Liver (tissue), 9 donors: ENCODE results near the gene SLC16A6. TPM values are rescaled to one million over a fixed set of nuclear protein-coding genes. Genes with fewer than 3 reads are reported as not detected.
"Not testable (repeated sequence)": the region's sequence is repeated elsewhere in the genome, so short reads cannot be mapped to it uniquely, and the experiment has no call there.

Source experiments
- DNase-seq: peaks from one replicate; pipeline ENCODE4 v3.0.0-alpha.2; 2017; ENCODE audit warnings: low spot score
- H3K27ac ChIP-seq, 2 donors: one replicate each; pipeline ENCODE4 v1.7.0; 2013; ENCODE audit warnings: inconsistent platforms in 2 of 2, low read length in 2 of 2, control low read depth in 1 of 2, low read depth in 1 of 2, mild to moderate bottlenecking in 1 of 2
- H3K27me3 ChIP-seq, 4 donors: one replicate each; pipeline versions ENCODE4 v1.6.1 to v1.7.0; 2013; ENCODE audit warnings: low read length in 3 of 4, inconsistent platforms in 1 of 4, mild to moderate bottlenecking in 1 of 4, moderate library complexity in 1 of 4; ENCODE audit not compliant: control insufficient read depth in 4 of 4, insufficient read depth in 4 of 4
- H3K36me3 ChIP-seq, 4 donors: one replicate each; pipeline versions ENCODE4 v1.6.1 to v1.7.0; 2013; ENCODE audit warnings: low read length in 3 of 4, mild to moderate bottlenecking in 3 of 4, low read depth in 1 of 4, moderate library complexity in 1 of 4; ENCODE audit not compliant: control insufficient read depth in 4 of 4, insufficient read depth in 3 of 4
- H3K4me1 ChIP-seq, 4 donors: one replicate each; pipeline versions ENCODE4 v1.6.1 to v1.7.0; 2013; ENCODE audit warnings: low read length in 3 of 4, mild to moderate bottlenecking in 3 of 4, moderate library complexity in 1 of 4; ENCODE audit not compliant: control insufficient read depth in 4 of 4, insufficient read depth in 4 of 4
- H3K4me3 ChIP-seq, 3 donors: one replicate each; pipeline versions ENCODE4 v1.6.1 to v1.7.0; 2013; ENCODE audit warnings: low read length in 3 of 3, control low read depth in 1 of 3, low read depth in 1 of 3, mild to moderate bottlenecking in 1 of 3
- H3K9ac ChIP-seq, 2 donors: one replicate each; pipeline ENCODE4 v1.7.0; 2013; ENCODE audit warnings: low read length in 2 of 2, mild to moderate bottlenecking in 2 of 2, moderate library complexity in 2 of 2, control low read depth in 1 of 2, low read depth in 1 of 2
- H3K9me3 ChIP-seq, 4 donors: one replicate each; pipeline versions ENCODE4 v1.6.1 to v1.7.0; 2013; ENCODE audit warnings: low read length in 3 of 4; ENCODE audit not compliant: control insufficient read depth in 4 of 4
- ATF3 ChIP-seq: IDR thresholded peaks from 2 replicates; pipeline ENCODE4 v1.6.1; 2016; ENCODE audit warnings: antibody characterized with exemption
- CTCF ChIP-seq: fragments of 150-350 bp; IDR thresholded peaks from 2 replicates; pipeline ENCODE4 v1.5.1; 2017; ENCODE audit warnings: improper control_type of control experiment, low read depth, low read length; ENCODE audit not compliant: missing input control
- EGR1 ChIP-seq, 2 donors: IDR thresholded peaks; 2 replicates each; pipeline ENCODE4 v1.6.1; 2016 to 2018; ENCODE audit warnings: antibody characterized with exemption in 2 of 2, low read depth in 2 of 2
- FOXA1 ChIP-seq: IDR thresholded peaks from 2 replicates; pipeline ENCODE4 v1.6.1; 2016; ENCODE audit warnings: antibody characterized with exemption
- FOXA2 ChIP-seq: IDR thresholded peaks from 2 replicates; pipeline ENCODE4 v1.6.1; 2016; ENCODE audit warnings: antibody characterized with exemption
- GABPA ChIP-seq, 2 donors: IDR thresholded peaks in 1 of 2; conservative IDR thresholded peaks in 1 of 2; 2 replicates each; pipeline ENCODE4 v1.6.1; 2016; ENCODE audit warnings: antibody characterized with exemption in 2 of 2, mild to moderate bottlenecking in 1 of 2, moderate library complexity in 1 of 2
- HNF4A ChIP-seq, 2 donors: conservative IDR thresholded peaks; 2 replicates each; pipeline ENCODE4 v1.6.1; 2016; ENCODE audit warnings: antibody characterized with exemption in 2 of 2, mild to moderate bottlenecking in 2 of 2
- HNF4G ChIP-seq: IDR thresholded peaks from 2 replicates; pipeline ENCODE4 v1.6.1; 2016; ENCODE audit warnings: antibody characterized with exemption
- JUND ChIP-seq, 2 donors: IDR thresholded peaks; 2 replicates each; pipeline ENCODE4 v1.6.1; 2016; ENCODE audit warnings: antibody characterized with exemption in 2 of 2
- MAX ChIP-seq: IDR thresholded peaks from 2 replicates; pipeline ENCODE4 v1.6.1; 2016; ENCODE audit warnings: antibody characterized with exemption
- NR2F2 ChIP-seq: IDR thresholded peaks from 2 replicates; pipeline ENCODE4 v1.6.1; 2016; ENCODE audit warnings: antibody characterized with exemption
- REST ChIP-seq: IDR thresholded peaks from 2 replicates; pipeline ENCODE4 v1.6.1; 2016; ENCODE audit warnings: antibody characterized with exemption, mild to moderate bottlenecking
- RXRA ChIP-seq, 2 donors: IDR thresholded peaks; 2 replicates each; pipeline ENCODE4 v1.6.1; 2017 to 2018; ENCODE audit warnings: antibody characterized with exemption in 2 of 2, mild to moderate bottlenecking in 1 of 2
- SP1 ChIP-seq: IDR thresholded peaks from 2 replicates; pipeline ENCODE4 v1.6.1; 2018; ENCODE audit warnings: antibody characterized with exemption, mild to moderate bottlenecking
- TAF1 ChIP-seq: conservative IDR thresholded peaks from 2 replicates; pipeline ENCODE4 v1.6.1; 2016; ENCODE audit warnings: antibody characterized with exemption, mild to moderate bottlenecking
- YY1 ChIP-seq: IDR thresholded peaks from 2 replicates; pipeline ENCODE4 v1.6.1; 2016; ENCODE audit warnings: antibody characterized with exemption, mild to moderate bottlenecking
- WGBS: extraction: QIAGEN DNeasy Blood & Tissue Kit; methylation state at CpG from one replicate; pipeline ENCODE4 v1.1.7; 2013; 5-methylcytosine and 5-hydroxymethylcytosine counted together
- polyA plus RNA-seq, 2 donors: library from polyadenylated mRNA; stranded (reverse) in 1 of 2; unstranded in 1 of 2; fragments of 200-250 nt in 1 of 2; fragments of >200 nt in 1 of 2; fragmentation: Nextera tagmentation in 1 of 2; extraction: Ambion mirVana in 1 of 2; gene quantifications; one replicate each; pipeline versions ENCODE4 v1.2.1 to v1.2.3, GENCODE V29; 2013 to 2015
- total RNA-seq, 2 donors: library from RNA; depleted of rRNA; stranded (reverse); fragments of >200 nt; gene quantifications; one replicate each; pipeline ENCODE4 v1.2.3, GENCODE V29; 2014
- donor health status: healthy.
- donor health status: healthy.
- donor health status: healthy.
- donor health status: healthy.
- donor health status: healthy.

SLC16A6 gene
- total and polyA plus RNA-seq, 4 donors = 0.11 to 0.92 (median 0.59) TPM

DNA sequence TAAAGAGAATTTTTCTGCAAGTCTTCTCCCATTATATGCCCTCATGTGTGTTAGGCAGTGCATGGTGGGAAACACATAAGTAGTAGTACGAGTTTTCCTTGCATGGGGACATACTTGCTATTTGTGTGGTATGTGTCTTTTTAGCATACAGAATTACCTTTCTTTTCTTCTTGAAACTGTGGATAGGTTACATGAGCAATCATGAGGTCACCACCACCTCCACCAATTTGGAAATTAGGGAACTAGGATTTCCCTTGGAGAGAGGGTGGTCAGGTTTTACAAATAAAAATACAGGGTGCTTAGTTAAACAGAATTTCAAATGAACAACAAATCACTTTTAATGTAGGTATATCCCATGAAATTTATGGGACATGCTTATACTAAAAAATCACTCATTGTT is 59.4 kb downstream of the SLC16A6 start (continued):
- TF ChIP-seq YY1 (no peak), HNF4G (no peak), CTCF (no peak)

DNA sequence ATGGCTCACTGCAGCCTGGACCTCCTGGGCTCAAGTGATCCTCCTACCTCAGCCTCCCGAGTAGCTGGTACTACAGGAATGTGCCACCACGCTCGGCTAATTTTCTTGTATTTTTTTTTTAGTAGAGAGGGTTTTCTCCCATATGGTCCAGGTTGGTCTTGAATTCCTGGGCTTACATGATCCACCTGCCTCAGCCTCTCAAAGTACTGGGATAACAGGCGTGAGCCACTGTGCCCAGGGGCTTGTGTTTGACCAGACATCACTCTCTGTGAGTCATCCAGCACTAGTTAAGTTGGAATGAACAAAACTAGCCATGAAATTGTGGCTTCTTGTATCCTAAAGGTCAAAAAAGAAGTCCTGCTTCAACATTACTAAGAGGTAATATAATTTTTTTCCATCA is 59.8 kb downstream of the SLC16A6 start:
- WGBS = 98% methylated on average over 4 of the region's 4 CpGs
- not testable (repeated sequence) for DNase-seq, H3K4me1 ChIP-seq, H3K36me3 ChIP-seq, H3K9me3 ChIP-seq, H3K4me3 ChIP-seq, H3K27me3 ChIP-seq, H3K27ac ChIP-seq, H3K9ac ChIP-seq

- Histone ChIP-seq H3K4me3 (no peak overlapping the region), H3K27me3 (no peaks in the 10 kb centered on the region), H3K9me3 (no peaks in the 10 kb centered on the region), H3K27ac (no peak overlapping the region), H3K4me1 (no peaks in the 10 kb centered on the region), H3K36me3 (no peaks in the 10 kb centered on the region), H3K9ac (no peak overlapping the region)
- WGBS = 95% methylated on average over 8 of the region's 8 CpGs
- DNase-seq = no peak
- TF ChIP-seq SP1 (no peak), FOXA2 (no peak), GABPA (IDR thresholded peaks at IDR 0.05 in 1 of 2, conservative IDR thresholded peaks at IDR 0.05 in 1 of 2) (no peak), HNF4G (no peak), RXRA (IDR thresholded peaks at IDR 0.05) (no peak), FOXA1 (no peak), ATF3 (no peak), YY1 (no peak), EGR1 (IDR thresholded peaks at IDR 0.05; ENCODE audit: low read depth in 2 of 2) (no peak), JUND (IDR thresholded peaks at IDR 0.05) (no peak), MAX (no peak), HNF4A (conservative IDR thresholded peaks at IDR 0.05) (no peak), REST (no peak), NR2F2 (no peak), CTCF (no peak), TAF1 (no peak)
Observed at GRCh38 chr17:68229619-68230018, 61.3 kb downstream of the SLC16A6 start.
